ENCODE measurements around the gene MYH7.

- TF ChIP-seq CTCF (optimal IDR thresholded peaks at IDR 0.05 in 1 of 3, IDR thresholded peaks at IDR 0.05 in 1 of 3, conservative IDR thresholded peaks at IDR 0.05 in 1 of 3; ENCODE audit: extremely low read depth in 1 of 3, insufficient read depth in 2 of 3, low read length in 3 of 3) (no peak), EZH2 (IDR thresholded peaks at IDR 0.05; ENCODE audit: low read length) (no peak)
Measured at GRCh38 chr14:23432946-23433345, 2.5 kb downstream of the MYH7 start.
